HL-60 (cell line): ENCODE measurements around the gene ADNP.

Experiments
- GABPA ChIP-seq: IDR thresholded peaks from 2 replicates; pipeline ENCODE4 v1.6.1; 2012; ENCODE audit warnings: low read depth
- REST ChIP-seq: IDR thresholded peaks from 2 replicates; pipeline ENCODE4 v1.6.1; 2012; ENCODE audit warnings: low read depth; ENCODE audit not compliant: insufficient replicate concordance
- TF ChIP-seq, protein P1 (sequence below): IDR thresholded peaks from one replicate; pipeline ENCODE4 v1.5.1; 2011; ENCODE audit warnings: low read length, control low read depth, inconsistent platforms; ENCODE audit not compliant: insufficient read depth

DNA sequence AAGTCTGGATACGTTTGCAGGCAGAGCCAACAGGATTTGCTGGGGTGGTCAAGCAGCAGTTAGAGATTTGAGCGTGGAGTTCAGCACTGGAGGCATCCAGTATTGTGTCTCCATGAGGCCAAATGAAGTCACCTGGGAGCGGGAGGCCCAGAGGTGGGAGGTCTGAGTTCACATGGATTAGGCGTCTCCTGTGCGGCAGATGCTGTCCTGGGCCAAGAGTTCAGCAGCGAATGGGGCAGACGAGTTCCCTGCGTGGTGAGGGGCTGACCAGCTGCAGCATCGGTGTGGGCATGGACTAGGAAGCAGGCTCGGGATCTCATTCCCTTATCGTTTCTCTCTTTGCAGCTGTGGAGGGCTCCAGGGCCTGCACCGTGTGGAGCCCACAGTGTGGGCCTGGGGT is 70.2 kb downstream of the ADNP start:
- TF ChIP-seq, protein P1, sequence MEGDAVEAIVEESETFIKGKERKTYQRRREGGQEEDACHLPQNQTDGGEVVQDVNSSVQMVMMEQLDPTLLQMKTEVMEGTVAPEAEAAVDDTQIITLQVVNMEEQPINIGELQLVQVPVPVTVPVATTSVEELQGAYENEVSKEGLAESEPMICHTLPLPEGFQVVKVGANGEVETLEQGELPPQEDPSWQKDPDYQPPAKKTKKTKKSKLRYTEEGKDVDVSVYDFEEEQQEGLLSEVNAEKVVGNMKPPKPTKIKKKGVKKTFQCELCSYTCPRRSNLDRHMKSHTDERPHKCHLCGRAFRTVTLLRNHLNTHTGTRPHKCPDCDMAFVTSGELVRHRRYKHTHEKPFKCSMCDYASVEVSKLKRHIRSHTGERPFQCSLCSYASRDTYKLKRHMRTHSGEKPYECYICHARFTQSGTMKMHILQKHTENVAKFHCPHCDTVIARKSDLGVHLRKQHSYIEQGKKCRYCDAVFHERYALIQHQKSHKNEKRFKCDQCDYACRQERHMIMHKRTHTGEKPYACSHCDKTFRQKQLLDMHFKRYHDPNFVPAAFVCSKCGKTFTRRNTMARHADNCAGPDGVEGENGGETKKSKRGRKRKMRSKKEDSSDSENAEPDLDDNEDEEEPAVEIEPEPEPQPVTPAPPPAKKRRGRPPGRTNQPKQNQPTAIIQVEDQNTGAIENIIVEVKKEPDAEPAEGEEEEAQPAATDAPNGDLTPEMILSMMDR: no peak
- TF ChIP-seq REST: no peak
- TF ChIP-seq GABPA: no peak
